Vagina (tissue), 2 donors: Measurements from ENCODE around the gene NFAT5.

Experiments used
- CTCF ChIP-seq, 3 experiments: fragments of 450-650 bp in 2 of 3; fragments of 200-600 bp in 1 of 3; sonication (generic) in 1 of 3; IDR thresholded peaks; one replicate each; pipeline ENCODE4 v1.5.1; 2017 to 2019; ENCODE audit warnings: antibody characterized with exemption in 3 of 3, mild to moderate bottlenecking in 2 of 3, moderate library complexity in 2 of 3
- POLR2AphosphoS5 ChIP-seq, 2 donors: sonication (generic); formaldehyde crosslinking; IDR thresholded peaks; one replicate each; pipeline ENCODE4 v1.9.0; 2017; ENCODE audit warnings: antibody characterized with exemption in 2 of 2, mild to moderate bottlenecking in 2 of 2, low read depth in 1 of 2; ENCODE audit not compliant: insufficient read depth in 1 of 2

DNA sequence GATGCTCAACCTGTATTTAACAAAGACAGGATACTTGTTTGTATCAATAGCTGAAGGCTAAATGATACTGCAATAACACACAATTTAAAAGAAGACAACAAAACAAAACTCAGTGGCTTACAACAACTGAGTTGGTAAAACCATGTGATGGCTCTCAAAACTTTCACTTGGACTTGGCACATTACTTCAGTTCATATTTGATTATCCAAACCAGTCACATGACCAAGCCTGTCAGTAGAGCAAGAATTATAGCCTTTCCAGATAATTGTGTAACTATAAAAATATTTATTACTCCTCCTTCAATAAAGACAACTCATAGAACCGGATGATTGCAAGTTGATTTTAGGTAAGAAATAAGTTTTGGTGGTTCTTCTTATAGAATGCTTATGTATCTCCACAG lies 103.8 kb downstream of the NFAT5 start:
- no peak for TF ChIP-seq POLR2AphosphoS5 (IDR thresholded peaks at IDR 0.05; ENCODE audit: insufficient read depth in 1 of 2, low read depth in 1 of 2)
- TF ChIP-seq CTCF (IDR thresholded peaks at IDR 0.05): no peak
